Coronary artery (tissue), 2 donors: ENCODE results near the gene TNXB.
"Not testable (repeated sequence)": the region's sequence is repeated elsewhere in the genome, so short reads cannot be mapped to it uniquely, and the experiment has no call there.

Experiments used
- DNase-seq: peaks from one replicate; pipeline ENCODE4 v3.0.0-alpha.2; 2017; ENCODE audit warnings: low spot score
- H3K27ac ChIP-seq, 2 donors: fragments of 200-600 bp; sonication (generic); one replicate each; pipeline ENCODE4 v1.5.1; 2016 to 2019
- H3K4me3 ChIP-seq: fragments of 200-600 bp; sonication (generic); 2 replicates; pipeline ENCODE4 v1.5.1; 2016; ENCODE audit warnings: mild to moderate bottlenecking, moderate library complexity
- CTCF ChIP-seq: fragments of 200-600 bp; sonication (generic); IDR thresholded peaks from one replicate; pipeline ENCODE4 v1.5.1; 2019; ENCODE audit warnings: antibody characterized with exemption

TNXB gene

DNA sequence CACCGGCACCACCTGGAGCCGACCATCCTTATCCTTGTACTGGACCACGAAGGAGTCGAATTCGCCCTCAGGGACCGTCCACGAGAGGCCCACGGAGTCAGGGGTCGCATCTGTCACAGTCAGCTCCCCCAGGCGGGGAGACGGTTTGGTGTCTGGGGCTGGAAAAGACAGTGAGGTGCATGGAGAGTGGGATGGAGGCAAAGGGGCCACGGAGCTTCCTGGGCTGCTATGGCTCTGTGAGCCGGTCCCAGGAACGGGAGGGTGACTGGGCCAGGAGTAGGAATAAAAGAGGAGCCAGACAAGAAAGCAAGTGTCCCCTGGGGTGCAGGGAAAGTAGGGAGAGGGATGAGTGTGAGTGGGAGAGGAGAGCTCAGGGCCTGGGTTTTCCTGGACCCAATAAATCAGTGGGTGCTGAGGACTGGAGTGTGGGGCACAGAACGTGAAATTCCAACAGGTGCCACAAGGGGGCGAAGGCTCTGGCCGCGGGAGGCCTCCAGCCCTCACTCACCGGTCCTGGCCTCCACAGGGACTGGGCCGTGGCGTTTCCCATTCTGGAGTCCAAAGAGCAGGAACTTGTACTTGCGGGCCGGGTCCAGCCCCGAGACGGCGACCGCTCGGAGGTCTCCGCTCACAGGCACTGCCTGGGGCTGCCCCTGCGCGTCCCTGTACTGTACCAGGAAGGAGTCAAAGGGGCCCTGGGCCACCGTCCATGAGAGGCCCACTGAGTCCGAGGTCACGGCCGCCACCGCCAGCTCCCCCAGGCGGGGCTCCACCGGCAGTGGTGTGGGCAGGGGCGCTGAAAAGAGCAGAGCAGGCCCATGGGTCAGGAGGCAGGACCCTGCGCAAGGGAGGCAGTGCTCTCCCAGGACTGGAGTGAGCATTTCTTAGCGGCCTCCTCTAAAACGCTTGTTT lies 61.0 kb downstream of the TNXB start:
- peak overlapping the region; percentile 49 to 91 for H3K27ac ChIP-seq
- no peak overlapping the region for H3K4me3 ChIP-seq
- DNase-seq, result no peak
- peak; percentile 87 for TF ChIP-seq CTCF

- H3K4me3 ChIP-seq, result no peak overlapping the region
- H3K27ac ChIP-seq, result peak overlapping the region; percentile 49 to 91
- TF ChIP-seq CTCF, result no peak
- DNase-seq, result no peak
Measured at GRCh38 chr6:32047539-32047854, 61.6 kb downstream of the TNXB start.

DNA sequence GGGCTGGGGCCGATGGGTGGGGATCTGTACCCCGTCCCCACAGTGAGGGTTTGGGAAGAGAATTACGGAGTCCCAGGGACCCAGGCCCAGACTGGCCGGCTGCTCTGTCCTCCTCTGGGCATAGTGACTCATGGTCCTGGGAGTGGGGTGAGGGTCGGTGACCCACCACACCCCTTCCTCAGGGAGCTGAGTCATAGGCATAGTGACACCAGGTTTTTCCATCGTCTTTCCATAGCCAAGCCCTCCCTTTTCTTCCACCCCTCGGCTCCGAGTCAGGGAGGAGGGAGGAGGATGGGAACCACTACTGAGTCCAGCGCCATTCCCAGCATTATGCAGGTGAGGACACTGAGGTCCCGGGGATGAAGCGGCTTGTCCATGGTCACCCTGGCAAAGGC lies 62.1 kb downstream of the TNXB start:
- peak; percentile 87 for DNase-seq
- H3K27ac ChIP-seq, result peak overlapping the region; percentile 49 to 91
- no peak overlapping the region for H3K4me3 ChIP-seq
- TF ChIP-seq CTCF, result no peak

DNA sequence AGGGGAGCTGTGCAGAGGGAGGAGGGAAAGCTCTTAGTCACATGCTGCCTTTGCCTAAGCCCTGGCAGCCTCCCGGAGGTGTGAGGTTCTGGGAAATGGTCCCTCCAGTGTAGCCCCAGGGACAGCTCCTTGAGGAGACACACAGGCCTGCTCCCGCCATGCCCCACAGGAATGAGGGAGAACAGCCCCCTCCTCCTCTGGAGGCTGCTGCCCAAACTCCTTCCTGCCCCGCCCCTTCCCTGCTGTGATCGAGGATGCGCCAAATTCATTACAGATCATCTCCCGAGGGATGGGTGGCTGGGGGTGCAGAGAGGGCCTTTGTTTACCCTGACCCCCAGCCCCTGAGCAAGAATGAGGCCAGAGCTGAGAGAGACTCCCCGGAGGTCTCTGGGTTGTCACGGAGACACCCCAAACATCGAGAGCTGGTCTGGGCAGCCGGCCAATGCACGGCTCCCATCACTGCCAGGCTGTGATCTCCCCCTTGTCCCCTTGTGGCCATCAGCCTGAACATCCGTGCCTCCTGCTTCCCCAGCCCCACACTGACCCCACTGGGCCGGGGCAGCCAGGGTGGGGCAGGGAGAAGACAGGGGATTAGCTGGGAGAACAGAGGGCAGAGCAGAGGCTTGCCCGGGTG lies 62.6 kb downstream of the TNXB start:
- Histone ChIP-seq H3K27ac (peak overlapping the region; percentile 49 to 91), H3K4me3 (no peak overlapping the region)
- no peak for TF ChIP-seq CTCF
- DNase-seq, result no peak

- DNase-seq, result no peak
Measured at GRCh38 chr6:32045811-32046449, 63.2 kb downstream of the TNXB start.

GRCh38 chr6:32044916-32045315 lies 64.2 kb downstream of the TNXB start:
- H3K27ac ChIP-seq, DNase-seq, H3K4me3 ChIP-seq: not testable (repeated sequence)

More at GRCh38 chr6:32045811-32046449, 63.2 kb downstream of the TNXB start:
- peak overlapping the region; percentile 49 to 91 for H3K27ac ChIP-seq
- no peak for TF ChIP-seq CTCF
- no peak overlapping the region for H3K4me3 ChIP-seq

DNA sequence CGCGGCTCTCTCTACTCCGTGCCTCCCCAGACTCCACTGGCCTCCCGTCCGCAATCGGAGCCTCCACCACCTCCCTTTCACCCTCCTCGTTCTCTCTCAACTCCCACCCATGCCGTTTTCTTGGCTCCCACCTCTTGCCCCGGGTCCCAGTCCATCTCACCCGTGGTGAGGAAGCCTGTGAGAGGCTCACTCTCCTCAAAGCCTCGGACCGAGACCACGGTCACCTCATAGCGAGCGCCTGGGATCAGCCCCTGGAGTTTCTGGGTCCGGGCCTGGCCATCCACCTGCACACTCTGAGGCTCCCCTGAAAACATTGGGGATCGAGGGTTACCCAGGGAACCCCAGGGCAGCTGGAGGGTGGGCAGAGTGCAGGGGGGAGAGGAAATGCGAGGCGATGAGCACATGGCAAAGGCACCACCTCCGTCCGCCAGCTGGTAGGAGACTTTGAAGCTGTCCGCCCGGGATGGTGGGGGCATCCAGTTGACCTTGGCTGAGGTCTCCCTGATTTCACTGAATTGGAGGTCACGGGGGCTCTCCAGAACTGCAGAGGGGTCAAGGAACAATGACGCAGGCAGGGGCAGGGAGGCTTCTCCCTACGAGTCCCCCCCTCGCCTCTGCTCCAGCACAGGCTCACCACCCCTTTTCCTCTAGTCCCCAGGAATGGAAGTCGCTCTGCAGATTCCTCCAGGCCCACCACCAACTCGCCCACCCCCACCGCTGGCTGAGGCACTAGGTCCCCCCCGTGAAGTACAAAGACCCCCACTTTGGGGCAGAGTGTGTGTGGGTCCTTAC lies 65.4 kb downstream of the TNXB start:
- not testable (repeated sequence) for H3K27ac ChIP-seq, DNase-seq, H3K4me3 ChIP-seq

DNA sequence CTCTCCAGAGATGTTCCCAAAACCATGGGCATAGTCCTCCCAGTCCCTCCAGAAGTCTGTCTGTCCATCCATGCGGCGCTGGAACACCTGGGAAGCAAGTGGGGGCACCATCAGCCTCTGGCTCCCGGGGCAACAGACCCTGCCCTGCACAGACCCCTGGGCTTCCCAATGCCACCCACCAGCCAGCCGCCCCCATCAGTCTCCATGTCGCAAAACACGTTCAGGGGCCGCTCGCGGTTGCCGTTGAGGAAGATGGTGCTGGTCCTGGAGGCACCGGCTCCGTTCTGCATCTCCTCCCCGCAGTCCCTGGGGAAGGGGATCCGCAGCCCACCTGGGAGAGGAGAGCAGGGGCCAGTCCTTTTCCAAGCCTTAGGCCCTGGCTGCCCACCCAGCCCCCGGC lies 66.9 kb downstream of the TNXB start:
- H3K27ac ChIP-seq, H3K4me3 ChIP-seq, DNase-seq: not testable (repeated sequence)

DNA sequence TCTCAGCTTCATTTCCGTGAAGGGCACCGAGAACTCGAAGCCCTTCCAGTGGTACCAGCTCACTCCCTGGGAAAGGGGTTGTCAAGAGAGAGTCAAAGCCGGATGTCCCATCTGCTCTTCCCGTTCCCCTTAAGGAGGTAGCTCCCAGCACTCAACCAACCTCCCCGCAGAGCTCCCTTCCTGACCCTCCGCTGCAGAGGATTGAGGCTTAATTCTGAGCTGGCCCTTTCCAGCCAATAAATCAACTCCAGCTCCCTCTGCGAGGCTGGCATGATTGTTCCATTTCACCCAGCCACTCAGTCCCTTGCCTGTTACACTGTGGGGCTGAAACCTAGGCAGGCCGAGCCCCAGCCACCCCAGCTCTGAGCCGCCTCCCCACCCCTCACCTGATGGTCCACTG lies 67.8 kb downstream of the TNXB start:
- not testable (repeated sequence) for H3K4me3 ChIP-seq, DNase-seq, H3K27ac ChIP-seq

GRCh38 chr6:32041050-32041321 lies 68.2 kb downstream of the TNXB start:
- H3K4me3 ChIP-seq, DNase-seq, H3K27ac ChIP-seq: not testable (repeated sequence)

GRCh38 chr6:32040299-32041049 lies 68.7 kb downstream of the TNXB start:
- H3K27ac ChIP-seq, H3K4me3 ChIP-seq, DNase-seq: not testable (repeated sequence)
